K562 (cell line): ENCODE measurements around the gene PMVK. TPM values are rescaled to one million over a fixed set of nuclear protein-coding genes. Genes with fewer than 3 reads are reported as not detected.
A peak's percentile ranks its signal among the peaks of the same experiment; 100 is the strongest.

Source experiments
- ATF2 ChIP-seq: sonication (generic); formaldehyde crosslinking; IDR thresholded peaks from 2 replicates; pipeline ENCODE4 v1.8.1; 2022; ENCODE audit warnings: missing genetic modification reagents
- ATF4 ChIP-seq: fragments of 450-650 bp; formaldehyde crosslinking; IDR thresholded peaks from 2 replicates; pipeline ENCODE4 v1.4.0; 2022; ENCODE audit warnings: mild to moderate bottlenecking, moderate library complexity
- BACH1 ChIP-seq: fragments of 200-800 bp; sonication (Bioruptor generic); IDR thresholded peaks from 2 replicates; pipeline ENCODE4 v1.6.1; 2016; ENCODE audit warnings: missing genetic modification characterization, missing compliant biosample characterization
- ETV6 ChIP-seq, 3 experiments: fragments of 150-350 bp in 1 of 3; sonication (generic) in 1 of 3; formaldehyde crosslinking in 1 of 3; IDR thresholded peaks; 2 replicates each; pipeline versions ENCODE4 v1.6.1 to v1.8.0; 2014 to 2022; ENCODE audit warnings: borderline replicate concordance in 2 of 3, low read depth in 2 of 3, antibody characterized with exemption in 1 of 3, low read length in 1 of 3, mild to moderate bottlenecking in 1 of 3, missing genetic modification reagents in 1 of 3
- GABPA ChIP-seq: fragments of 200-800 bp; sonication (Bioruptor generic); conservative IDR thresholded peaks from 2 replicates; pipeline ENCODE4 v1.6.1; 2016; ENCODE audit warnings: low read depth, missing genetic modification characterization, missing compliant biosample characterization
- HOXB6 ChIP-seq: fragments of 250-450 bp; sonication (Bioruptor Pico); IDR thresholded peaks from 2 replicates; pipeline ENCODE4 v1.5.1; 2022; ENCODE audit warnings: mild to moderate bottlenecking, borderline replicate concordance
- MAZ ChIP-seq, 2 experiments: fragments of 450-650 bp in 1 of 2; sonication (generic) in 1 of 2; formaldehyde crosslinking; IDR thresholded peaks in 1 of 2; conservative IDR thresholded peaks in 1 of 2; 2 replicates each; pipeline versions ENCODE4 v1.4.0 to v1.5.0; 2020; ENCODE audit warnings: mild to moderate bottlenecking in 1 of 2, missing genetic modification reagents in 1 of 2
- NFRKB ChIP-seq: fragments of 450-650 bp; IDR thresholded peaks from 2 replicates; pipeline ENCODE4 v1.6.1; 2016; ENCODE audit warnings: low read depth
- PCBP1 ChIP-seq: fragments of 200-400 bp; formaldehyde crosslinking; IDR thresholded peaks from 2 replicates; pipeline ENCODE4 v1.6.1; 2018; ENCODE audit warnings: mild to moderate bottlenecking, low read depth, low read length; ENCODE audit not compliant: poor library complexity, severe bottlenecking
- PHTF2 ChIP-seq: fragments of 250-450 bp; sonication (Bioruptor Pico); IDR thresholded peaks from 2 replicates; pipeline ENCODE4 v1.5.0; 2021; ENCODE audit warnings: mild to moderate bottlenecking
- RBM17 ChIP-seq: fragments of 200-400 bp; formaldehyde crosslinking; IDR thresholded peaks from 2 replicates; pipeline ENCODE4 v1.6.1; 2017; ENCODE audit warnings: low read depth, mild to moderate bottlenecking, low read length, borderline replicate concordance
- SMC3 ChIP-seq: conservative IDR thresholded peaks from 2 replicates; pipeline ENCODE4 v1.6.1; 2011; ENCODE audit warnings: low read depth, low read length, improper control_type of control experiment; ENCODE audit not compliant: insufficient read depth
- TBL1XR1 ChIP-seq, 2 experiments: IDR thresholded peaks; 2 replicates each; pipeline ENCODE4 v1.6.1; 2012; ENCODE audit warnings: improper control_type of control experiment in 2 of 2, low read length in 2 of 2, mild to moderate bottlenecking in 1 of 2
- TRIM28 ChIP-seq: fragments of 450-650 bp; IDR thresholded peaks from 2 replicates; pipeline ENCODE4 v1.6.1; 2017
- TSHZ1 ChIP-seq: fragments of 250-450 bp; sonication (Bioruptor Pico); IDR thresholded peaks from 2 replicates; pipeline ENCODE4 v1.4.0; 2020; ENCODE audit warnings: mild to moderate bottlenecking, moderate library complexity
- ZC3H4 ChIP-seq: sonication (generic); formaldehyde crosslinking; IDR thresholded peaks from 2 replicates; pipeline ENCODE4 v1.9.0; 2021; ENCODE audit warnings: missing genetic modification reagents, borderline replicate concordance
- ZFP91 ChIP-seq: sonication (generic); formaldehyde crosslinking; IDR thresholded peaks from 2 replicates; pipeline ENCODE4 v1.8.0; 2022; ENCODE audit warnings: mild to moderate bottlenecking, missing genetic modification reagents
- ZNF23 ChIP-seq: fragments of 250-450 bp; sonication (Bioruptor Pico); IDR thresholded peaks from 2 replicates; pipeline ENCODE4 v1.4.0; 2020; ENCODE audit warnings: mild to moderate bottlenecking
- ZNF668 ChIP-seq: fragments of 250-450 bp; sonication (Bioruptor Pico); IDR thresholded peaks from 2 replicates; pipeline ENCODE4 v1.8.0; 2022; ENCODE audit warnings: mild to moderate bottlenecking, inconsistent platforms
- ZNF780A ChIP-seq: fragments of 250-450 bp; sonication (Bioruptor Pico); IDR thresholded peaks from 2 replicates; pipeline ENCODE4 v1.5.0; 2021; ENCODE audit warnings: mild to moderate bottlenecking
- polyA plus RNA-seq, 8 experiments: library from polyadenylated mRNA; depleted of rRNA in 4 of 8; stranded (reverse) in 5 of 8; unstranded in 3 of 8; fragments of >200 nt; fragmentation: Nextera tagmentation in 2 of 8; fragmentation: Illumina TruSeq in 1 of 8; extraction: Ambion mirVana in 2 of 8; extraction: Trizol in 1 of 8; gene quantifications; 2 replicates each; pipeline versions ENCODE4 v1.2.1 to v1.2.3, GENCODE V29; 2011 to 2014; ENCODE audit warnings: inconsistent platforms in 1 of 8, missing spikeins in 1 of 8
- total RNA-seq, 7 experiments: library from RNA; depleted of rRNA in 6 of 7; stranded (reverse); fragments of >200 nt in 6 of 7; fragmentation: Illumina TruSeq in 2 of 7; extraction: Trizol in 2 of 7; gene quantifications; 2 replicates each; pipeline versions ENCODE4 v1.2.1 to v1.2.3, GENCODE V29; 2011 to 2021; ENCODE audit warnings: low replicate concordance in 1 of 7

Gene PMVK
- total and polyA plus RNA-seq, 9 of the 15 experiments (the other 6 are each of a cell fraction or from before 2014, with no cell fraction given) = 1.1 to 15.3 (median 6.3) TPM

GRCh38 chr1:154973344-154974101 is 37.0 kb upstream of the PMVK start (continued):
- TF ChIP-seq GABPA (tag) = no peak
- peak; percentile 10; the same call in 1 of the 2 replicates for TF ChIP-seq BACH1
- TF ChIP-seq TBL1XR1 (IDR thresholded peaks at IDR 0.05; ENCODE audit: low read length in 2 of 2) = 0 out of 4 replicates have a peak, but pooled peaks of 1 of the 2 experiments have one; percentile 27
- no peak for TF ChIP-seq ZC3H4 (CRISPR knock-in tag)
- TF ChIP-seq ZFP91 = no peak
- no peak for TF ChIP-seq PHTF2 (CRISPR knock-in tag)
- no peak for TF ChIP-seq PCBP1
- TF ChIP-seq RBM17 = no peak
- TF ChIP-seq TSHZ1 (CRISPR knock-in tag) = no peak
- TF ChIP-seq NFRKB = peak; percentile 90; the same call in 1 of the 2 replicates
- TF ChIP-seq MAZ (CRISPR knock-in tag; conservative IDR thresholded peaks at IDR 0.05 in 1 of 2, IDR thresholded peaks at IDR 0.05 in 1 of 2) = peak in 1 of 2 experiments; percentile 37; a peak in 1 of 4 replicates
- TF ChIP-seq ZNF668 = no peak
- no peak for TF ChIP-seq ATF4
- no peak; the same call in 1 of the 2 replicates for TF ChIP-seq TRIM28
- TF ChIP-seq ETV6 (IDR thresholded peaks at IDR 0.05; ENCODE audit: borderline replicate concordance in 1 of 2, low read depth in 2 of 2, low read length in 1 of 2) = no peak
- TF ChIP-seq ETV6 (CRISPR knock-in tag; IDR thresholded peaks at IDR 0.05; ENCODE audit: borderline replicate concordance) = no peak
- no peak for TF ChIP-seq ATF2 (CRISPR knock-in tag)
- TF ChIP-seq HOXB6 (CRISPR knock-in tag) = no peak
- no peak for TF ChIP-seq ZNF780A
- no peak for TF ChIP-seq ZNF23
- TF ChIP-seq SMC3 = no peak
